Thyroid gland (tissue), 4 donors: Measurements from ENCODE around the gene SLC8A2.

Experiments
- CTCF ChIP-seq, 6 experiments: fragments of 200-600 bp in 3 of 6; fragments of 450-650 bp in 3 of 6; sonication (generic) in 3 of 6; IDR thresholded peaks; one replicate each; pipeline ENCODE4 v1.5.1; 2016 to 2019; ENCODE audit warnings: antibody characterized with exemption in 6 of 6, mild to moderate bottlenecking in 2 of 6, inconsistent platforms in 1 of 6, moderate library complexity in 1 of 6
- POLR2A ChIP-seq, 2 donors: fragments of 450-650 bp; IDR thresholded peaks; one replicate each; pipeline ENCODE4 v1.6.1; 2017; ENCODE audit warnings: antibody characterized with exemption in 2 of 2, mild to moderate bottlenecking in 2 of 2, moderate library complexity in 1 of 2

DNA sequence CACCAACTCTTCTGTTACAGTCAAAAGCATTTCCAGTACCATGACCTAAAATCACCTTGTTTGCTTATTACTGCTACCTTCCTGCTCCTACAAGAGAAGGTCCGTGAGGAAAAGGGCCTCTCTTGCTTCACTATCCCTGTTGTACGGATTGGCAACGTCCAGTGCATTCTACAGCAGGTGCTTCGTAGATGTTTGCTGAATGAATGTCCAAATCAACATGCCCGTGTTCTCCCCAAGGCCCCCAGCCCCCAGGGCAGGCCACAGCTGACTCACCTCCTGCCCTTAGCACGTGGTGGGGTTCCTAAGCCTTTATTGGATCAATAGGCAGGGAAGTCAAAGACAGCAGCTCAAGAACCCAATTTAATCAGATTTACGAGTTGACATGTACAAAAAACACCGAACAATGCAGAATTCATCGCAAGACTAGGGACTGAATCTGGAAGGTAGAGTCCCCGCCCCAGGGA lies 48.7 kb upstream of the SLC8A2 start:
- no peak for TF ChIP-seq CTCF (IDR thresholded peaks at IDR 0.05)
- no peak for TF ChIP-seq POLR2A (IDR thresholded peaks at IDR 0.05)
